Metanephros (tissue), 1 donor: ENCODE data around the gene CDPF1. TPM values are rescaled to one million over a fixed set of nuclear protein-coding genes. Genes with fewer than 3 reads are reported as not detected.

Experiments used
- total RNA-seq: library from RNA; depleted of rRNA; stranded (reverse); fragments of >200 nt; gene quantifications from one replicate; pipeline ENCODE4 v1.2.3, GENCODE V29; 2014

Gene CDPF1, protein sequence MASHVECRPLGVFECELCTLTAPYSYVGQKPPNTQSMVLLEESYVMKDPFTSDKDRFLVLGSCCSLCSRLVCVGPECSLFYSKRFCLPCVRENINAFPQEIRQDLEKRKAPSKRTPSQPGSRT
- total RNA-seq, result 19.7 TPM

DNA sequence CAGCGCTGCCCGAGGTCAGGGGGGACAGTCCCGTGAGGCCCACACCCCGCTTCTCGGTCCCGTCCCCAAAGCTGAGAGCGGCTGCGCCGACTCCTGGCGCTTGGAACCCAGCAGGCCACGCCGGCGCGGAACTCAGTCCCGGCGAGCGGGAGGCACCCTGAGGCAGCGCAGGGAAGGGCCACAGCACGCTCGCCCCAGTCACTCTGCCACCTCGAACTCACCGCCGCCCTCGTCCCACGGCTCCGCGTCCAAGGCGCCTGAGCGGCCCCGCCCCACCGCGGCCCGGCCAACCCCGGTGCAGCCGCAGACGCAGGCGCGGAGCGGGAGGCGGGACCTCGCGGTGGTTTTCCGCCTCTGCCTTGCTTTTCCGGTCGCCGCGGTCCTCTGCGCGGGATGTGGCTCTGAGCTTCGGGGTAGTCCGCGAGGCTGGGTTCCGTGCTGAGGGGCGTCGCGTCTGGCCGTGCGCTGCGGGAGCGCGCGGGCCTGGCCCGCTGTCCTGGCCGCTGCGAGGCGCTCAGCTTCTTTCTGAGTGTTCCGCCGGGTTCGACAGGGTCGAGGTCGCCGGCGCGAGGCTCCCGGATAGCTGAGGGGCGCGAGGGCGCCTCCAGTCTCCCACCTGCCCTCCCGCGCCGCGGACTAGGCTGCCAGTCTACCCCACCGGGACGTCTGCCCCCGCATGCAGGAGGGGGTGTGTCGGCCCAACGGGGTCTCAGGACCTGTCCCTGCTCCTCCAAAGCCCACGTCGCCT lies at the start of gene CDPF1:
CDPF1 (minus strand) TSS at position 259 of the 748 bp plus-strand sequence. CDS start 2,009 bp downstream, outside the sequence.

DNA sequence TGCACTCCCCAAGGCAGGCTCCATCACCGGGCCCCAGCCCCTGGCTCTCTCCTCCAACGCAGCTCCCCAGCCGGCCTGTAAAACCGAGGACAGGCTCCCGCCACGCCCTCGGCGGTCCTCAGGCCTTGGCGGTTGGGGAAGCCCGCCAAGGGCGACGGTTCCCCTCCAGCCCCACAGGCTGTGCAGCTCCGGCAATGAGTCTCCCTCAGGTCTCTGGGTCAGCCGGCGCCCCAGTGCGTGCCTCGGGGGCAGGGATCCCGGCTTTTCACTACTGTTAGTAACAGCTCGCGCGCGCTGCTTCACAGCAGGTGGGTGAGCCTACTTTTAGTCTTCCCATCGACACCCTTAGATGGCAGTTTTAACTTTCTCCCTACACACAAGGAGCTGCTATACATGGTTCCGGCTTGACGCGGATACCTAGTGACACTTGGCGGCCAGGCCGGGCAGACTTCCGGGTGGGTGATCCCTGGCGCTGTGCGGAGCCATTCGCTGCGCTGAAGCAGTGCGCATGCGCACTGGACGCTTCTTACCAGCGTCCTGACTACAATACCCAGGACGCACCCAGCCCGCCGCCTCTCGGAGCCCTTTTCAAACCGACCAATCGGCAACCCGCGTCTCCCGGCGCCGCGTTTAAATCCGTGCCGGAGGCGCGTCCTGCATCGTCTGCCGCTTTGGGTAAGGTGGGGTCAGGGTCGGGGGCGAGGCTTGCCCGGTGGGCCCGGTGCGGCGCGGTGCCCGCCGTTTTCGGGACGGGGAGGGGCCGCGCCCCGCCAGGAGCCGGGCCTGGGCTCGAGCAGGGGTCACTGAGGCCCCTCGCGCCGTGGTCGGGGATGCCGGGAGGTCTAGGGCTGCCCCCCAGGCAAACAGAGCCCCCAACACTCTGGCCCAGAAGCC lies 46.4 kb upstream of the CDPF1 start, which contains the start of gene GTSE1:
GTSE1 (plus strand) TSS at position 614 of the 894 bp plus-strand sequence. CDS start 531 bp downstream, outside the sequence.

DNA sequence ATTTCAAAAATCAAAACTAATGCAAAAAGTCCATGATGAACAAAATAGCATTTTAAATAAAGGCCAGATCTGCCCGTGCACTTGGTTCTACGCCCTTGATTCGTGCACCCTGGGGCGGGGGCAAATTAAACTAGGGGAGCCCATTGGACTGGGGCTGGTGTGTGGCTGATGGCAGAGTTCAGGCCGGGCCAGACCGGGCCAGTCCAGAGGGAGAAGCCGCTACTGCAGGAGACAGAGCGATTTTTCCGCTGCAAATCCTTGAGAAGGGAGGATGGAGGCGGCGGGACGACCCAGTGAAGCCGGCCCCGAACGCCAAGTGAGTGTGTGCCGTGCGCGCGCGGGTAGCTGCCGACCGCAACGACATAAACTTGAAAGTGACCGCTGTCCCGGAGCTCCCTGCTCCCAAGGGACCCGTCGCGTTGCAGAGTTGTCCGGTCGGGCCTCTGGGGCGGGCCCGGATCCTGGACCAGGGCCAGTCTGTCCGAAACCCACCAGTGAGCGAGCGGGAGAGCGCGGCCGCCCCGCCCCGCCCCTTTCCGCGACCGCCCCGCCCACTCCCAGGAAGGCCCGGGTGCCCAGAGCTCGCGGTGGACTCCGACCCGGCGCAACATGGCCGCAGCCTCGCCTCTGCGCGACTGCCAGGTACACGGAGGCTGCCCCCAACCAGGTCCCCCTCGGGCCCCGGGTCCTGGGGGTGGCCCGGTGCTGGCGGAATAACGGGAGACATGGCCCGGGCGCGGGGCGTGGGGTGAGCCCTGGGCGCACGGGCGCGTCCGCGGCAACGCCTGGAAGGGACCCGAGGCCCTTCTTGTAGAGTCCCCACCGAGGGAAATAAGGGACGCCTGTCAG lies 17.6 kb upstream of the CDPF1 start, which contains the start of gene TTC38:
TTC38 (plus strand) TSS at position 578 of the 849 bp plus-strand sequence; CDS start at position 610, 32 bp downstream.

DNA sequence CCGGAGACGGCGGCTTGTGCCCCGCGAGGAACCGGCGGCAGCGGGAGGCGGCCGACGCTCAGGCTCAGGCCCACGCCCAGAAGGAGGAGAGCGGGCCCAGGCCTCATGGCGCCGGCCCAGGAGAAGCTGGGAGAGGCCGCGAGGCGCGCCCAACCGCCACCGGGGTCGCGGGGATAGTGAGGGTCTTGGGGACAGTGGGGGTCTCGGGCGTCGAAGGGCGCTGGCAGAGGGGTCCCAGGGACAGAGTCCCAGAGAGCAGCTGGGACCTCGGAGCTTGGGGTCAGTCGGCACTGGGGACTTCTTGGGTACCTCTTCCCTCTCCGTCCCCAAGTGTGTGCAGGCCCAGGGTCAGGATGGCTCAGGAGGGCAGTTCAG lies 13.1 kb upstream of the CDPF1 start, which contains the start of gene PKDREJ:
PKDREJ (minus strand) TSS at position 128 of the 375 bp plus-strand sequence; CDS start at position 107, 21 bp downstream.

Other genes starting within 250 kb of the CDPF1 start
- 43.5 TPM for gene PPARA, start 99.8 kb downstream of the CDPF1 start, total RNA-seq
- 0.12 TPM for gene PKDREJ, start 13.1 kb upstream of the CDPF1 start, total RNA-seq
- gene TTC38, start 17.7 kb upstream of the CDPF1 start, total RNA-seq, result 64.1 TPM
- gene GTSE1, start 46.6 kb upstream of the CDPF1 start, total RNA-seq, result 8.6 TPM
- gene TRMU, start 85.4 kb upstream of the CDPF1 start, total RNA-seq, result 63.2 TPM